Esophagus squamous epithelium (tissue), 4 donors: ENCODE results near the gene ABTB1.

ENCODE experiments used
- CTCF ChIP-seq, 6 experiments: fragments of 450-650 bp in 4 of 6; fragments of 200-600 bp in 2 of 6; sonication (generic) in 2 of 6; IDR thresholded peaks; one replicate each; pipeline ENCODE4 v1.5.1; 2016 to 2019; ENCODE audit warnings: antibody characterized with exemption in 6 of 6, mild to moderate bottlenecking in 4 of 6, moderate library complexity in 4 of 6
- POLR2A ChIP-seq, 4 donors: fragments of 450-650 bp; IDR thresholded peaks; one replicate each; pipeline ENCODE4 v1.6.1; 2017; ENCODE audit warnings: antibody characterized with exemption in 4 of 4, mild to moderate bottlenecking in 4 of 4, moderate library complexity in 3 of 4

GRCh38 chr3:127637971-127638370 is 34.8 kb upstream of the ABTB1 start:
- TF ChIP-seq CTCF (IDR thresholded peaks at IDR 0.05) (no peak), POLR2A (IDR thresholded peaks at IDR 0.05) (no peak)
